Endothelial cell of umbilical vein (primary cell): ENCODE data around the gene KIAA0232. TPM values are rescaled to one million over a fixed set of nuclear protein-coding genes. Genes with fewer than 3 reads are reported as not detected.

Source experiments
- BruUV-seq: library from RNA; stranded (reverse); fragments of 400-500 nt; replicated peaks from 2 replicates; lab custom pipeline; 2021; lab: Mats Ljungman, UMichigan
- CTCF ChIA-PET: fragments of 300-600, 350-600 bp; sonication (Branson Sonifier 250); formaldehyde crosslinking; loops from one replicate; lab custom pipeline; 2021; ENCODE audit warnings: antibody characterized with exemption, inconsistent platforms; lab: Charles Lee
- POLR2A ChIA-PET: fragments of 300-600, 350-600 bp; sonication (Branson Sonifier 250); formaldehyde crosslinking; loops from one replicate; lab custom pipeline; 2021; ENCODE audit warnings: antibody characterized with exemption, inconsistent platforms; lab: Charles Lee
- DNase-seq: peaks from one replicate; pipeline ENCODE4 v3.0.0-alpha.2; 2011; ENCODE audit warnings: low read depth, low spot score
- FAIRE-seq: peaks from 2 replicates; lab custom pipeline; 2011; peaks lifted over from hg19 to GRCh38; lab: Jason Lieb, UNC
- H2AFZ ChIP-seq: 2 replicates; pipeline ENCODE4 v1.6.0; 2012; ENCODE audit warnings: low read depth, low read length, control low read depth, inconsistent platforms
- H3K27ac ChIP-seq: 2 replicates; pipeline ENCODE4 v1.5.1; 2011; ENCODE audit warnings: low read depth, mild to moderate bottlenecking, control low read depth, low read length, moderate library complexity; ENCODE audit not compliant: insufficient read depth
- H3K27me3 ChIP-seq, 2 experiments: 2 replicates each; pipeline versions ENCODE4 v1.6.0 to v1.6.1; 2011; ENCODE audit warnings: low read length in 2 of 2, mixed read lengths in 1 of 2; ENCODE audit not compliant: control insufficient read depth in 2 of 2, insufficient read depth in 2 of 2
- H3K36me3 ChIP-seq, 2 experiments: 2 replicates in 1 of 2; 3 replicates in 1 of 2; pipeline ENCODE4 v1.5.1; 2011; ENCODE audit warnings: low read length in 2 of 2, mild to moderate bottlenecking in 1 of 2, moderate library complexity in 1 of 2; ENCODE audit not compliant: control insufficient read depth in 2 of 2, insufficient read depth in 2 of 2; ENCODE audit errors: extremely low read depth in 1 of 2
- H3K4me1 ChIP-seq: 3 replicates; pipeline ENCODE4 v1.5.1; 2011; ENCODE audit warnings: mild to moderate bottlenecking, low read length; ENCODE audit not compliant: control insufficient read depth, insufficient read depth; ENCODE audit errors: extremely low read depth
- H3K4me2 ChIP-seq: 2 replicates; pipeline ENCODE4 v1.6.1; 2011; ENCODE audit warnings: low read length, control low read depth, mixed read lengths; ENCODE audit not compliant: insufficient read depth
- H3K4me3 ChIP-seq, 3 experiments: fragments of 200-600 bp in 1 of 3; sonication (generic), shearing (Covaris generic) in 1 of 3; replicated peaks in 1 of 3; 2 replicates each; pipeline ENCODE4 v1.5.1; 2011 to 2016; ENCODE audit warnings: control low read depth in 3 of 3, low read length in 3 of 3, mild to moderate bottlenecking in 2 of 3, inconsistent platforms in 1 of 3, low read depth in 1 of 3, moderate library complexity in 1 of 3; ENCODE audit not compliant: insufficient read depth in 1 of 3
- H3K79me2 ChIP-seq: 2 replicates; pipeline ENCODE4 v1.6.0; 2012; ENCODE audit warnings: low read length, inconsistent platforms; ENCODE audit not compliant: control insufficient read depth, insufficient read depth
- H3K9ac ChIP-seq: replicated peaks from 2 replicates; pipeline ENCODE3; 2011; ENCODE audit warnings: low read length, control low read depth; ENCODE audit not compliant: insufficient read depth; ENCODE audit errors: extremely low read depth
- H3K9me1 ChIP-seq: replicated peaks from 3 replicates; pipeline ENCODE4 v1.6.0; 2011; ENCODE audit warnings: mild to moderate bottlenecking, low read length; ENCODE audit not compliant: control insufficient read depth, insufficient read depth; ENCODE audit errors: extremely low read depth
- H3K9me3 ChIP-seq: replicated peaks from 2 replicates; pipeline ENCODE4 v1.5.1; 2012; ENCODE audit warnings: low read length, inconsistent platforms; ENCODE audit not compliant: control insufficient read depth, insufficient read depth
- H4K20me1 ChIP-seq: replicated peaks from 2 replicates; pipeline ENCODE3; 2011; ENCODE audit warnings: mild to moderate bottlenecking, low read length; ENCODE audit not compliant: control insufficient read depth, insufficient read depth; ENCODE audit errors: extremely low read depth
- CTCF ChIP-seq, 2 donors: IDR thresholded peaks; 1 replicate in 1 of 2; 2 replicates in 1 of 2; pipeline ENCODE4 v1.5.1; 2011; ENCODE audit warnings: low read length in 2 of 2, mild to moderate bottlenecking in 2 of 2, moderate library complexity in 2 of 2, control low read depth in 1 of 2, inconsistent platforms in 1 of 2, low read depth in 1 of 2; ENCODE audit not compliant: insufficient read depth in 1 of 2; ENCODE audit errors: extremely low read depth in 1 of 2
- EZH2 ChIP-seq: IDR thresholded peaks from 2 replicates; pipeline ENCODE4 v1.6.1; 2012; ENCODE audit warnings: borderline replicate concordance, low read depth, mild to moderate bottlenecking, moderate library complexity, low read length, inconsistent platforms; ENCODE audit not compliant: severe bottlenecking
- FOS ChIP-seq: IDR thresholded peaks from 2 replicates; pipeline ENCODE4 v1.6.1; 2011; ENCODE audit warnings: mild to moderate bottlenecking, low read length, moderate library complexity, borderline replicate concordance; ENCODE audit not compliant: insufficient read depth
- GATA2 ChIP-seq: IDR thresholded peaks from 2 replicates; pipeline ENCODE4 v1.7.0; 2011; ENCODE audit warnings: low read depth, mild to moderate bottlenecking, moderate library complexity, mixed read lengths, low read length; ENCODE audit not compliant: insufficient read length, insufficient read depth
- JUN ChIP-seq: IDR thresholded peaks from 2 replicates; pipeline ENCODE4 v1.6.1; 2011; ENCODE audit warnings: borderline replicate concordance, low read depth; ENCODE audit not compliant: insufficient read length, insufficient read depth
- MAX ChIP-seq: IDR thresholded peaks from 2 replicates; pipeline ENCODE4 v1.6.1; 2011; ENCODE audit not compliant: insufficient read depth, insufficient read length
- MYC ChIP-seq: IDR thresholded peaks from one replicate; pipeline ENCODE4 v1.6.1; 2011; ENCODE audit warnings: mild to moderate bottlenecking, low read depth, low read length
- POLR2A ChIP-seq: IDR thresholded peaks from 2 replicates; pipeline ENCODE4 v1.6.1; 2012; ENCODE audit warnings: low read depth, mild to moderate bottlenecking, control low read depth, low read length
- POLR2AphosphoS5 ChIP-seq: IDR thresholded peaks from 2 replicates; pipeline ENCODE4 v1.6.1; 2012; ENCODE audit warnings: low read depth, mild to moderate bottlenecking, control low read depth, low read length, moderate library complexity; ENCODE audit not compliant: insufficient read depth
- dilution Hi-C: fragments of 300-500 bp; cut with MboI; formaldehyde crosslinking; loops from one replicate; pipeline ENCODE4 v1.15.0; 2019; ENCODE audit warnings: low sequenced_read_pairs; ENCODE audit not compliant: extremely low pct_ligation_motif_present
- intact Hi-C: fragments of 100-400 bp; cut with micrococcal nuclease; formaldehyde crosslinking; loops from one replicate; pipeline ENCODE4 v1.10.0; 2022
- polyA plus RNA-seq, 4 experiments: library from polyadenylated mRNA; depleted of rRNA in 3 of 4; stranded (reverse) in 3 of 4; unstranded in 1 of 4; fragments of >200 nt; gene quantifications; 2 replicates each; pipeline versions ENCODE4 v1.2.1 to v1.2.3, GENCODE V29; 2011 to 2012; ENCODE audit warnings: missing spikeins in 1 of 4
- total RNA-seq: library from RNA; stranded (reverse); gene quantifications from 2 replicates; pipeline ENCODE4 v1.2.3, GENCODE V29; 2021

Gene KIAA0232
- total and polyA plus RNA-seq, 2 donors (not counting 3 experiments of a cell fraction or from before 2014, with no cell fraction given), result 5.3 to 18.4 TPM

- BruUV-seq, result no TSS peak
- FAIRE-seq (no peak), DNase-seq (no peak)
- H3K27ac ChIP-seq, result no peak overlapping the region
- intact Hi-C loops (no loop called here), dilution Hi-C loops (no loop called here)
- CTCF ChIA-PET, result no interaction called here
- H2AFZ ChIP-seq, result no peak overlapping the region
- no peaks in the 10 kb centered on the region for H4K20me1 ChIP-seq
- H3K4me3 ChIP-seq, result no peak overlapping the region
- TF ChIP-seq FOS (no peak), CTCF (IDR thresholded peaks at IDR 0.05; ENCODE audit: extremely low read depth in 1 of 2, insufficient read depth in 1 of 2, low read depth in 1 of 2, low read length in 2 of 2) (no peak), EZH2 (no peak), MYC (no peak), GATA2 (no peak), MAX (no peak), POLR2AphosphoS5 (no peak), POLR2A (no peak), JUN (no peak)
- H3K27me3 ChIP-seq, result no peaks in the 10 kb centered on the region
- no peaks in the 10 kb centered on the region for H3K36me3 ChIP-seq
- no peaks in the 10 kb centered on the region for H3K9me3 ChIP-seq
- peaks cover 6% of the 10 kb centered on the region for H3K4me1 ChIP-seq
- no peak overlapping the region for H3K4me2 ChIP-seq
- H3K79me2 ChIP-seq, result no peaks in the 10 kb centered on the region
- POLR2A ChIA-PET, result no interaction called here
- H3K9me1 ChIP-seq, result no peaks in the 10 kb centered on the region
- H3K9ac ChIP-seq, result no peak overlapping the region
Observed at GRCh38 chr4:6753103-6753560, 29.4 kb upstream of the KIAA0232 start.
